HG02943 (cell line): ENCODE data around the gene FBXW10.
"Not testable (repeated sequence)": the region's sequence is repeated elsewhere in the genome, so short reads cannot be mapped to it uniquely, and the experiment has no call there.

Experiments
- ATAC-seq: cut with Tn5 transposase; IDR thresholded peaks from one replicate; pipeline ENCODE4 v1.9.1; 2021; ENCODE audit warnings: mild to moderate bottlenecking, low read depth, moderate library complexity; ENCODE audit not compliant: unreplicated experiment

The FBXW10 gene, protein sequence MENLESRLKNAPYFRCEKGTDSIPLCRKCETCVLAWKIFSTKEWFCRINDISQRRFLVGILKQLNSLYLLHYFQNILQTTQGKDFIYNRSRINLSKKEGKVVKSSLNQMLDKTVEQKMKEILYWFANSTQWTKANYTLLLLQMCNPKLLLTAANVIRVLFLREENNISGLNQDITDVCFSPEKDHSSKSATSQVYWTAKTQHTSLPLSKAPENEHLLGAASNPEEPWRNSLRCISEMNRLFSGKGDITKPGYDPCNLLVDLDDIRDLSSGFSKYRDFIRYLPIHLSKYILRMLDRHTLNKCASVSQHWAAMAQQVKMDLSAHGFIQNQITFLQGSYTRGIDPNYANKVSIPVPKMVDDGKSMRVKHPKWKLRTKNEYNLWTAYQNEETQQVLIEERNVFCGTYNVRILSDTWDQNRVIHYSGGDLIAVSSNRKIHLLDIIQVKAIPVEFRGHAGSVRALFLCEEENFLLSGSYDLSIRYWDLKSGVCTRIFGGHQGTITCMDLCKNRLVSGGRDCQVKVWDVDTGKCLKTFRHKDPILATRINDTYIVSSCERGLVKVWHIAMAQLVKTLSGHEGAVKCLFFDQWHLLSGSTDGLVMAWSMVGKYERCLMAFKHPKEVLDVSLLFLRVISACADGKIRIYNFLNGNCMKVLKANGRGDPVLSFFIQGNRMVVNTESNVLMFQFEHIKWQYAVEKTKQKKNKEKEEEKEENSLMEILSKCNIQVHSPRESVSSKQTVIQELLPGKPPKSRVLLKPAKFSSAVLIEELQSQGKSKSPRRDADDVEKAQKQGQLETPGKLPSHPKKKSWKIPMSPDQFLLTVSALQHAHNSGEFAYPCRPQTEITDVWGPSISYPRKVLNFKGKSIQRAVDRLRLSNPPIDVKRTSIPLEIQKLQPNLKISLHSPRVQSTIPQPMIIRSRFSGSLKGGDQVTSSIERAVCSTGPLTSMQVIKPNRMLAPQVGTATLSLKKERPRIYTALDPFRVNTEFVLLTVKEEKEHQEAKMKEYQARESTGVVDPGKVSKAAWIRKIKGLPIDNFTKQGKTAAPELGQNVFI

DNA sequence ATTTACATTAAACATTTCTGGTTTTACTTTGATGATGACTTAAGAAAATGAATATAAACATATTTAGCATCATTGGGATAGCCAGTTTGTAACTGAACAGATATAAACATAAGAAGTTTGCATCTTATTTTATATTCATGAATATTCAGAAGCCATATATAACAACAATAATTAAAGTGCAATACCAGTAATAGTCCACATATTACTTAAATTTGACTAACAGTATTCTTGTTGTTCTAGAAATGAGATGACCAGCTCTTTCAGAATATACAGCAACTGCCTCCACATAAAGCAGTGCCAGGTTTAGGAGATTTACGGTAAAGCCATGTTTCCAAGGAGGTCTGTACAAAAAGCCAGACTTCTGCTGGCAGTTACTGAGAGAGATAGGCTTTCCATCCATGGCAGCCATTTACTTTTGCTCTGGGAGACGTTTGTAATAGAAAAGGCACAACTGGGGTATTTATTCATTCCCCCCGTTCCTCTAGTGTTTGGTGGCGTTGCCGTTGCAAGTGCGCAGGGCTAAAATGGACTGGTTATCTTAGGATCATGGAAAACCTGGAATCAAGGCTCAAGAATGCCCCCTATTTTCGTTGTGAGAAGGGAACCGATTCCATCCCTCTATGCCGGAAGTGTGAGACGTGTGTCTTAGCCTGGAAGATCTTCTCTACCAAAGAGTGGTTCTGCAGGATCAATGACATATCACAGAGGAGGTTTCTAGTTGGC, at the start of gene FBXW10:
FBXW10 (plus strand) TSS at position 356 of the 723 bp plus-strand sequence; CDS start at position 547, 191 bp downstream.
- not testable (repeated sequence) for ATAC-seq

DNA sequence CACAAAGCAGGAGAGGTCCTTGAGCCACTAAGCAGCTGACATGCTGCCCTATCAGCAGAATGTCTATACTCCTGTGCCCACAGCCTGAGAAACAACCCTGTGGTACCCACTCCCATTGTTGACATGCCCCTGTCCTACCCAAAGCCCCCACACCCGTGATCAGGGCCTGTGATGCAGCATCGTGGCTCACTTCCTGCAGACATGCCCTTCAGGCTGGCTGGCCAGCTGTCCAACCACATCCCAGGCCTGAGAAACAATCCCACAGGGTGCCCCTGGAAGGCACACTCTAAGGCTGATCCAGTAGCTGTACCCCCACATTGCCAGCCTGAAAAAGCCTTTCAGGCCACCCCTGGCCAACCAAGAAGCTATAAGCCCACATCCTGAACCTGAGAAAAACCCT, 48.7 kb upstream of the FBXW10 start:
- not testable (repeated sequence) for ATAC-seq

DNA sequence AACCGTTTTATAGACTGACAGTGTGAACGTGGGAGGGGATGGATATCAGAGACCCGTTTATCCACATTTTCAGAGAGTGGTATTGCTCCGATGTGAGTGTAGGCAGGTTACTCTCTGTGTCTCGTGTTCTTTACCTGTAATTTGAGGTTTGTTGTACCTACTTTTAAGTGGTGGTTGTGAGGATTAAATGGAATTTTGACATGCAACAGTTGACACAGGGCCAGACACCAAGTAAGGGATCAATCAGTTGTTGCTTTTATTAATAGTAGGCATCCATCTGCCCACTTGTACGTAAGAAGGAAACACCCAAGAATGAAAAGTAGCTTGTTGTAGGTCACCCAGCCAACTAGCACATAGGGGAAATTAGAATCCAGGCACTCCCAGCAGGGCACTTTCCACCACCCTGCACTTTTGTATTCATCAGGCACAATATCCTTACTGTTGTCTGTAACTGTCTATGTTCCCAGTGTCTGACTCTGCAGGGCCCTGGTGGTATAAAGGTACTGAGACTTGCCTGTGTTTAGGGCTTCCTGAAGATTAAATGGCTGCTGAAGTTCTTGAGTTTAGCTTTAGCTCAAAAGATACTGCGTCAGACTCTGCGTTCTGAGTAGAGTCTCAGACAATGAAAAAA, 45.3 kb upstream of the FBXW10 start:
- not testable (repeated sequence) for ATAC-seq

DNA sequence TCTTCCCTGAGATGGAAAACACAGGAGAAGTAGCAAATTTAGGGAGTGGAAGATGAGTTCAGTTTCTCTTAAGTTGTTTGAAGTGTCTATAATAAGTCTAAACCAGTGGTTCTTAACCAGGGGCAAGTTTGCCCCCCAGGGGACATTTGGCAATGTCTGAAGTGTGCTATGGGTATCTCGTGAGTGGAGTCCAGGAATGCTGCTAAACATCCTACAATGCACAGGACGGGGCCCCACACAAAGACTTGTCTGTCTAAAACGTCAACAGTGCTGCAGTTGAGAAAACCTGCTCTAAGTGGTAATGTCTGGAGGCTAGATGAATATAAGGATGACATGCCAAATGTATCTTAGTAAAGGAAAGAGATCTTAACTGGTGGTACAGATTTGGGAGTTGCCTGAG, 37.9 kb upstream of the FBXW10 start:
- ATAC-seq: not testable (repeated sequence)

DNA sequence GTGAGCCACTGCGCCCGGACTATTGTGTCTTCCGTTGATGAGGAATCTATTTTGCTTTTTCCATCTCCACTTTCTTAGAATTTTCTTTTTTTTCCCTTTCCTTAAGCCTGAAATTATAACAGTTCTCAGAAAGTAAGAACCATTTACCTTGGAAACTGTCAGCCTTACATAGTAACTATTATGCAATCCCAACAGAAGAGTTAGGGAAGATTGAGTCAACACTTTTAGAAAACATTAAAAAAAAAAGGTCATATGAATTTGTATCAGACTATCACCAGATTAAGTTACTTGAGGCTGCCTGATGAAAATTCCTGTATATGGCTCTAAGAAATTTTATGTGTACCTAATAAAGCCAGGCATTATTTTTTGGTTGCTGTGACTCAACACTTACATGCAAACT, 35.6 kb upstream of the FBXW10 start:
- not testable (repeated sequence) for ATAC-seq

DNA sequence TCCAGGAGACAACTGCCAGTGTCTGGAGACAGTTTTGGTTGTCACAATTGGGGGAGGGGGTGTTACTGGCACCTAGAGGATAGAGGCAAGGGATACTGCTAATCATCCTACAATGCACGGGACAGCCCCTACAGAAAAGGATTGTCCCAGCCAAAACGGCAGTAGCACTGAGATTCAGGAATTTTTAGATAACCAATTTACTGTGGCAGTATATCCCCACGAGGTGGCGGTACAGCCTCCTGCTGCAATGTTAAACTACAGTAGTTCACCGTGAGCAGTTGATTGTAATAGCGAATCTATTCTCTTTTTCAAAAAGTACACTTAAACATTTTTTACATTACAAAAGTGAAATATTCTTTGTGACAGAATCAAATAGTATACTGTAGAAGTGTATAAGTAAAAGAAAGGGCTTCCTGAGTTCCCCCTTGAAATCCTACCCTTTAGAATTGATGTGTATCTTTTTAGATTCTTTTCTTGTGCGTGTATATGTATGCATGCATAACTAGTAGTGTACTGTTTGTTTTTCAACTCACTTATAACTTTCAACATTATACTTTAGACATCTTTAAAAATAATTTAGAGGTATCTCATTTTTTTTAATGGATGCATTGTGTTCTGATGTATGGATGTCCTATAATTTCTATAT, 31.4 kb upstream of the FBXW10 start:
- ATAC-seq: not testable (repeated sequence)

DNA sequence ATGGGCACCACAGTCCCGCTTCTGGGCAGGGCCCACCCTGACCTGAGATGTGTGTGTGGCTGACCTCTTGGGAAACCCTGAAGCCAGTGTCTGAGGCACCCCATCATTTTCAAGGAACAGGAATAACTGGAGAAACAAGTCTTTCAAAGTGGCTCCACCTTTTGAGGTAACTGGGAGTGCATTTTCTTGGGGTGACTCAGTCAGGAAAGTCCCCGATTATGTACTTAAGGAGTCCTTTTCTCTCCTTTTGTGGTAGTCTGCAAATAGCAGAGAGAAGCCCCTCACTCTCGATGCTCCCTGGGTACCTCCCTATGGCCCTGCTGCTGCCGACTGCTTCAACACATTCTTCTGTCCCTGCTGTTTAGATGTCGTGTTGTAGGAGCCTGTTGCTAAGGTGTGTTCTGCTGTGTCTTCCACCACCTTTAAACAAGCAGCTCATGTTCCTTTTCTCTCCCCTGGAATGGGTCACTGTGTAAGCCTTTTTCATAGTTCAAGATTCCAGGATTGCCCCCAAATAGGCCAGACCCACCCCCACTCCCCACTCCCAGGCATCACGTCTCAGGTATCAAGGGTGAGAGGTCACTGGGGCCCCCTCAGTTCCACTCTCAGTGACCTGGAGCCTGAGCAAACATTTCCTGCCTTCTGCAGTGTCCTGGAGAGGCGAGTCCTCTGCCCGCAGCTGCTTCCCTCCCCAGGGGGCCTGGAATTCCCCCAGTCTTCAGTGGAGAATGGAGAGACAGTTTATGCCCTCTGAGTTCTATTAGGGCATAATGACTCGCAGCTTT, 25.0 kb upstream of the FBXW10 start:
- not testable (repeated sequence) for ATAC-seq

DNA sequence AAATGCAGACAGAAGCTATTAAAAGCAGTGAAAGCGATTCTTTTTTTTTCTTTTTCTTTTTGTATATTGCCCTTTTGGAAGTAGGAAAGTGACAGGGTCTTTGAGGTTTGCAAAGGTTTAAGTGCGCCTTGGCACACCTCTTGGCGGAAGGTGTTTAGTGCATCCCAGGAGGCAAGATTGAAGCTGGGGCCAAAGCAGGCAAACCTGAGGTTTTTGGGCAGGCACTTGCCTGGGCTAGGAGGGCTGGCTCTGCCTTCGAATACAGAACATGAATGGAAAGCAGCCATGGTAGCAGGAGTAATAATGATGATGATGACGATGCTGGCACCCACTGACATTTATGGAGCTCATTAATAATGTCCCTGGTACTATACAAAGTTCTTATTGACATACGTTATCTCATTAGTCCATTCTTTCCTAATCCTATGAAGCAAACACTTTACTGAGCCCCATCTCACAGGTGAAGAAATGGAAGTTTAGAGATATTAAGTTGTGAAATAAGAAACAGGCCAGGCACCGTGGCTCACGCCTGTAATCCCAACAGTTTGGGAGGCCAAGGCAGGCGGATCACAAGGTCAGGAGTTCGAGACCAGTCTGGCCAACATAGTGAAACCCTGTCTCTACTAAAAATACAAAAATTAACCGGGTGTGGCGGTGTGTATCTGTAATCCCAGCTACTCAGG, 24.3 kb upstream of the FBXW10 start:
- ATAC-seq: not testable (repeated sequence)

DNA sequence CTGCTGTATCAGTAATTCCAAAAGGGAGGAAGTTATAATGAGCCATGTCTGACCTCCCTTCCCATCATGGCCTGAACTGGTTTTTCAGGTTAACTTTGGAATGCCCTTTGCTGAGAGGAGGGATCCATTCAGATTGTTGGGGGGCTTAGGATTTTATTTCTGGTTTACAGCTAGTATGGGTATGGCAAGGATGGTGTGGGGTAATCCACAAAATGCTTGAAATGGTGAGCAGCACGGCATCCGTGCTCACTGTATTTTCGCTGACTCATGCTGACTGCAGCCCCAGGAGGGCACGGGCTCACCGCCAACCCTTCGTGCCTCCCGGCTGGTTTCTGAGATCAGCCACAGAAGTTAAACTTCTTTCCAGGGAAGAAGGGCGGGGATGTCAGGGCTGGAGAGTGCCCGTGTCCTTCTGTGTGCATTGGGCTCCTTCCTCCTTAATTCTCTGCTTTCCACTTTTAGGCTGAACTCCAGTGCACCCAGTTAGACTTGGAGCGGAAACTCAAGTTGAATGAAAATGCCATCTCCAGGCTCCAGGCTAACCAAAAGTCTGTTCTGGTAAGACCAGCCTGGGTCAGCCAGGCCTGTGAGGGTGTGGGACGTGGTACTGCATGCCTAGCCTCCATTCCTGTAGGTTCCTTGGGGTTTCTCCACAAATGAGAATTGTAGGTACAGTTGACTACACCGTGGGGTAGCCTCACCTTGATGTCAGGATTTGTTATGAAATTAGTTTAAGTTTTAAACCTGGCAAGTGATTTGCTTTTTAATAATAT, 21.9 kb upstream of the FBXW10 start:
- ATAC-seq: not testable (repeated sequence)

DNA sequence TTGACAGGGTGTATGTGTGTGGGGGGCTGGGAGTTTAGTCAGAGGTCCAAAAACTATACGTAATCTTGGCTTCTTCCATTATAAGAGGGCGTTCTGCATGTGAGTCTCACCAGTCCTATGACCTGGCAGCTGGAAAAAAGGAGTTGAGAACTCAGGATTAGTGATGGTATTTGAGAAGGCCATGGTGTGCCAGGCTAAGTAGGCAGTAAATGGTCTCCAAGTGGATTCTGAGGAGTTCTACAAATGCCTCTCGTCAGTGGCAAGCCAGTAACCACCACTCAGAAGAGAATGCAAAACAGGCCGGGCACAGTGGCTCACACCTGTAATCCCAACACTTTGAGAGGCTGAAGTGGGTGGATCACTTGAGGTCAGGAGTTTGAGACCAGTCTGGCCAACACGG, 21.2 kb upstream of the FBXW10 start:
- ATAC-seq: not testable (repeated sequence)

DNA sequence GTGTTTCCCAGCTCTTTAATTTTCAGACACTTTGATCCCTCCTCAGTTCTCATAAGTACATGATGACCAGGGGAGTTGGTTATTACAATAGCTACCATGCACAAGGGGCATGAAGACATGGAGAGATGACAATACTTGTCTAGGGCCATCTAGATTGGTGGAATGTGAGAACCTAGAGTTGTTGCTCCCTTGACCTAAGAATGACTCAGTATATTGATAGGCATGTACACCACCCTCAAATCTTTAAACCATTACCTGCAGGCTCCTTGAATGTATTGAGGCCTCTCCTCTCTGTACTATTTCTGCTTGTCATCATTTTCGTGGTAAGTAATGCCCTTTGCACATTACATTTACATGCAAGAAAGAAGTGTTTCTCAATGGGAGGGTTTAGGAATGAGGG, 20.3 kb upstream of the FBXW10 start:
- ATAC-seq: not testable (repeated sequence)

DNA sequence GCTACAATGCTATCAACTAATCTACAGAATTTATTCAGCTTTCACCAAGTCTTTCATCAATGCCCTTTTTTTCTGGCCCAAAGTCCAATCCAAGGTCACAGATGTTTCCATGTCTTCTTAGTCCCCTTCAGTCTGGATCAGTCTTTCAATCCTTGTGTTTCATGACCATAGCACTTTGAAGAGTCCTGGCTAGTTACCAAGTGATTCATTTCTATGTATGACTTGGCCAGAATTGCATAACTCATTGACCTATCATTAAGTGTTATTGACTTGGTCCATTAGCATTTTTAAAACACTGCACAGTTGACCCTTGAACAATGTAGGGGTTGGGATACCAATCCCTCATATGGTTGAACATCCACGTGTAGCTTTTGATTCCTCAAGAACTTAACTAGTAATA, 11.4 kb upstream of the FBXW10 start:
- not testable (repeated sequence) for ATAC-seq

DNA sequence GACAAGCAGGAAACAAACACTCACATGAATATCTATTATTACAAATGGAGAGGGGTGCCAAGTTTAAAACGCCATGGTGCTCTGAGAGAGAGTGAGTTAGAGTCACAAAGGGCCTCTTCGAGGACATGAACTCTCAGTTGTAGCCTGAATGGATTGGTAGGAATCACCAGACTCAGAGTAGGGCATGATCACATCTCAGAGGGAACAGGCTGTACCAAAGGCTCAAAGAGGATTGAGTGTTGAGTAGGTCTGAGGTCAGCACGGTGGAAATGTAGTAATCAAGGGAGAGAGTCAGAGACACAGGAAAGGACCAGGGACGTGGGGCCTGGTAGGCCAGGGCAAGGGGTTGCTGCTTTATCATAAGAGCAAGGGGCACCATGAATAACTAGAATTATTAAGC, 10.5 kb upstream of the FBXW10 start:
- not testable (repeated sequence) for ATAC-seq

DNA sequence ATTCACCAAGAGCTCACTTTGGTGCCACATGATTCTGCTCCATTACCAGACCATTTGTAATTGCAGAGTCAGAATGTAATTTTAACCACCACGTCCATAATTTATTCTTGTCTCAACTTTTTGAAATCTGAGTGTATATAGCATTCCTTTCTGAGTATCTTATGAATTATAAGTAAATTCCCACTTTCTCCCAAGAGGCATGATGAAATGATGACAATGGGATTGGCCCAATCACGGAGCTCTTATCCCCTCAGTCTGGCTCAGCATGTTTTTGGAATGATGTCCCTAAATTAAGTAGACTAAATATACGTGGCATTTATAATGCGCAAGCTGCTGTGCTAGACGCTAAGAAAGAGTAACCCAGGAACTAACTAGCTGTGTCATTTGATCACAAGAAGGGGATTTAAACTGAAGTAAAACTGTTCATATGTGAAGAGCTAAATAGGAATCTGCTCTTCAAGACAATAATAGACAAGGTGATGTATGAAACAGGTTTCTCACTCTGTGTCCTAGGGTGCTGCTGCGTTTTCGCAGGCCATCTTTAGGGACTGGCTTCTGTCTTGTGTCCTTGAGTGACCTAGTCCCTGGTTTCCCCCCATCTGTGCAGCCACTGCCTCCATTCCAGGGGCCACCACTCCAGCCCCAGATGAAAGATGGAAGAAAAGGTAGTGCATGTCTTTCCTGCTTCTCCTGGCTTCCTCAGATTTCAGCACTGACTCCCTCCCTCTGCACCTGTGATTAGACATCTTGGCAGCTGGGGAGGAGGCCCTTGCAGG, 4.0 kb upstream of the FBXW10 start:
- ATAC-seq: not testable (repeated sequence)

DNA sequence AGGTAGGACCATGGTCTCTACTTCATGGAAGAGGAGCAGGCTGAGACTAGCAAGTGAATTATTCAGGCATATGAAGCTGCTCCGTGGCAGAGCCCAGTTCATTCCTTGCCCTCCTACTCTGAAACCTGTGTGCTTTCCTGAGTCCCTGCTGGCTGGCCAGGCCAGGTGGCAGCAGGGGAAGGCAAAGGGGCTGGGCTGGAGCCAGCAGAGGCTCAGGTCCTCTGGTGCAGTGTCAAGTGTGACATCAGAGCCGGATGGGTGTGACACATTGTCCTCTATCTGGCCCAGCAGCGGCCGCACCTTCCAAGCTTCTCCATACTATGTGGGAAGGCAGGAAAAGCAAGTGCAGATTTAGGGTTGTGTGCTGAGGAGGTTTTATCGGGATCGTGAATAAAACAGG, 2.6 kb upstream of the FBXW10 start:
- not testable (repeated sequence) for ATAC-seq

DNA sequence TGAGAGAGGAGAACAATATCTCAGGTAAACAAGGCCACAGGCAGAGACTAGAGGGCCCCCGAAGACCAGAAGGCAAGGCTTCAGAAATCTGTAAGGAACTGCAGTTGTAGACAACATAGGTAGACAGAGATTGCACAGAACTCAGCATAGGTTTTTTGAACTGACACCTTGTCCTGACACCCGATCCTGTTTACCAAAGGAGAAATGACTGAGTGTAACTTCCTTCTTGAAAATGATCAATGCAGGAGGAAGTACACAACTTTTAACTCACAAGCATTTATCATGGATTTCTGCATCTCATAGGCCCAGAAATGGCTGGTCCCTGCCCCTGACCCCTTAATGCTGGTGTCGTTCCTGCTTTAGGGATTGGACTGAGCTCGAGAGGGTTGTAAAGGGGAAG, 872 bp downstream of the FBXW10 start:
- ATAC-seq: not testable (repeated sequence)

DNA sequence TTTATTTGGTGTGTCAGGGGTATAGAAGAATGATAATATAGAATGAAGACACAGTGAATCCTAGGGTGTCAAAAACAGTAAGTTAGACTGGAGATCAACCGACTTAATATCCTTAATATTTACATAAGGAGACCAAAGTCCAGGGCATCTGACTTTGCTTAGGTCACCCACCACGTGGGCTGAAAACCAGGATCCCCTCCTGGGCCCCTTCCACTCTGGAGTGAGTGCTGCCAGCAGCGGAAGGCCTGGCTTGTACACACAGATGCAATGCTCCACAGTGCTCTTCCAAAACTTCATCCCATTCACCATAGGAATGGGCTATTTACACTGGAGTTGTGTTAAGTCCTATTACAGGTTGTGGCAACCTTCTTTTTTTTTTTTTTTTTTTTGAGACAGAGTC, 2.7 kb downstream of the FBXW10 start:
- not testable (repeated sequence) for ATAC-seq
